ENCODE measurements around the gene DIP2B. TPM values are rescaled to one million over a fixed set of nuclear protein-coding genes. Genes with fewer than 3 reads are reported as not detected.
A peak's percentile ranks its signal among the peaks of the same experiment; 100 is the strongest.

Gene DIP2B
- total and polyA plus RNA-seq, 2 experiments from 2014 or later: 5.6 to 17.9 TPM

- peaks cover 31% of the 10 kb centered on the region for H3F3A ChIP-seq (ENCODE audit: insufficient read depth)
- H3K4me1 ChIP-seq (ENCODE audit: insufficient read depth): peaks cover 36% of the 10 kb centered on the region
- H3K27ac ChIP-seq: peak overlapping the region; percentile 88
- no peaks in the 10 kb centered on the region for H3K9me2 ChIP-seq (ENCODE audit: insufficient read depth)
- 52 to 59% methylated on average over 3 of the region's 3 CpGs for WGBS, 2 experiments (ENCODE audit: low coverage in 1 of 2, low lambda C conversion rate in 2 of 2, missing lambda C conversion rate in 2 of 2)
- in situ Hi-C loops (cut with MboI): no loop called here
- H4K20me1 ChIP-seq (ENCODE audit: insufficient read depth): no peaks in the 10 kb centered on the region
- H3K4me2 ChIP-seq (ENCODE audit: unreplicated experiment): peak overlapping the region; percentile 2
- peak; percentile 87 for DNase-seq
- H3K27me3 ChIP-seq (replicated peaks; ENCODE audit: insufficient read depth): no peaks in the 10 kb centered on the region
- TF ChIP-seq EZH2 (IDR thresholded peaks at IDR 0.05; ENCODE audit: insufficient read depth, poor library complexity, severe bottlenecking) (no peak), EZH2phosphoT487 (IDR thresholded peaks at IDR 0.05; ENCODE audit: insufficient read depth, low read depth) (0 out of 2 replicates have a peak, but pooled peaks have one; percentile 46)
- H3K79me2 ChIP-seq (ENCODE audit: insufficient read depth): peaks cover 82% of the 10 kb centered on the region
- H3K36me3 ChIP-seq (ENCODE audit: low read depth): no peaks in the 10 kb centered on the region
- no peak overlapping the region for H2AFZ ChIP-seq
- no peaks in the 10 kb centered on the region for H3K9me3 ChIP-seq (ENCODE audit: low read depth)
- H3K9ac ChIP-seq: no peak overlapping the region
- H3K4me3 ChIP-seq: no peak overlapping the region
These were observed 283.8 kb downstream of the DIP2B start for GRCh38 chr12:50788561-50788960.

- 93 to 94% methylated on average over 5 of the region's 5 CpGs for WGBS, 2 experiments (ENCODE audit: low coverage in 1 of 2, low lambda C conversion rate in 2 of 2, missing lambda C conversion rate in 2 of 2)
- no peaks in the 10 kb centered on the region for H4K20me1 ChIP-seq (ENCODE audit: insufficient read depth)
- peaks cover 36% of the 10 kb centered on the region for H3K4me1 ChIP-seq (ENCODE audit: insufficient read depth)
- peaks cover 81% of the 10 kb centered on the region for H3K79me2 ChIP-seq (ENCODE audit: insufficient read depth)
- no peaks in the 10 kb centered on the region for H3K9me2 ChIP-seq (ENCODE audit: insufficient read depth)
- H3K4me2 ChIP-seq (ENCODE audit: unreplicated experiment): no peak overlapping the region
- no peaks in the 10 kb centered on the region for H3K36me3 ChIP-seq (ENCODE audit: low read depth)
- H3K9ac ChIP-seq: no peak overlapping the region
- H3K9me3 ChIP-seq (ENCODE audit: low read depth): no peaks in the 10 kb centered on the region
- DNase-seq: no peak
- H3F3A ChIP-seq (ENCODE audit: insufficient read depth): peaks cover 31% of the 10 kb centered on the region
- no peak overlapping the region for H3K27ac ChIP-seq
- no peak overlapping the region for H2AFZ ChIP-seq
- no peak for TF ChIP-seq EZH2 (IDR thresholded peaks at IDR 0.05; ENCODE audit: insufficient read depth, poor library complexity, severe bottlenecking)
- TF ChIP-seq EZH2phosphoT487 (IDR thresholded peaks at IDR 0.05; ENCODE audit: insufficient read depth, low read depth): no peak
- in situ Hi-C loops (cut with MboI): no loop called here
- H3K27me3 ChIP-seq (replicated peaks; ENCODE audit: insufficient read depth): no peaks in the 10 kb centered on the region
- no peak overlapping the region for H3K4me3 ChIP-seq
These were observed 285.3 kb downstream of the DIP2B start for GRCh38 chr12:50790081-50790480.

Small RNAs within 50 kb of the gene (small RNA-seq; reads per million reads assigned to genes)
- not detected for gene RF00019 (ENCODE audit: low read depth, low replicate concordance)
- gene RNU6-238P (ENCODE audit: low read depth, low replicate concordance): not detected
- gene RNU6-769P (ENCODE audit: low read depth, low replicate concordance): not detected

Other genes starting within 250 kb of the DIP2B start
- 256 and 284 TPM in 2 replicates for gene LIMA1, start 221.5 kb upstream of the DIP2B start, total RNA-seq (2014; rRNA removed; shearing (Covaris generic))
- 166 and 180 TPM in 2 replicates for gene LIMA1, start 221.5 kb upstream of the DIP2B start, polyA plus RNA-seq (2016; fragmentation: Nextera tagmentation; extraction: Ambion mirVana)
- not detected in 2 replicates for gene FAM186A, start 108.4 kb upstream of the DIP2B start, total RNA-seq (2014; rRNA removed; shearing (Covaris generic))
- gene FAM186A, start 108.4 kb upstream of the DIP2B start, polyA plus RNA-seq (2016; fragmentation: Nextera tagmentation; extraction: Ambion mirVana): not detected in 2 replicates
- gene LARP4, start 104.1 kb upstream of the DIP2B start, total RNA-seq (2014; rRNA removed; shearing (Covaris generic)): 17.4 and 27.1 TPM in 2 replicates
- gene LARP4, start 104.1 kb upstream of the DIP2B start, polyA plus RNA-seq (2016; fragmentation: Nextera tagmentation; extraction: Ambion mirVana): 30.9 and 34.6 TPM in 2 replicates

All from GM23248 (cell line).